HG02852 (cell line): Measurements from ENCODE around the gene ADGRV1.
"Not testable (repeated sequence)": the region's sequence is repeated elsewhere in the genome, so short reads cannot be mapped to it uniquely, and the experiment has no call there.

ENCODE experiments used
- ATAC-seq: cut with Tn5 transposase; IDR thresholded peaks from one replicate; pipeline ENCODE4 v1.9.1; 2021; ENCODE audit warnings: mild to moderate bottlenecking, moderate library complexity; ENCODE audit not compliant: unreplicated experiment

The ADGRV1 gene

DNA sequence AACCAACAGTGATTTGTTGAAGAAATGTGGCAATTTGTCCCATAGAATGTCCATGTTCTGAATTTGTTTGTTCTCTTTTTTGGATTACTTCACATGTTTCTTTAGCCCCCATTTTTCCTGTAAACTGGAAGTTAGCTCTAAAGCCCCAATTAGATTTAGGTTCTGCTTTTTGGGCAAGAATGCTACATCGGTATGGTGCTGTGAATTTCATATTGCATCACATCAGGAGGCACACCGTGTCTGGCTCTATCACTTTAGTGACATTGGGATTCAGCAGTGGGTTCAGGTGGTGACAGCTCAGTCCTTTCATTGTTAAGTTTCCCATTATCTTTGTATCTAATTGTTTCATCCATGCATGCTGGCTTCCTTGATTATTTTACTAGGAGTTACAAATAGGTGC lies 27.9 kb downstream of the ADGRV1 start:
- no peak for ATAC-seq

DNA sequence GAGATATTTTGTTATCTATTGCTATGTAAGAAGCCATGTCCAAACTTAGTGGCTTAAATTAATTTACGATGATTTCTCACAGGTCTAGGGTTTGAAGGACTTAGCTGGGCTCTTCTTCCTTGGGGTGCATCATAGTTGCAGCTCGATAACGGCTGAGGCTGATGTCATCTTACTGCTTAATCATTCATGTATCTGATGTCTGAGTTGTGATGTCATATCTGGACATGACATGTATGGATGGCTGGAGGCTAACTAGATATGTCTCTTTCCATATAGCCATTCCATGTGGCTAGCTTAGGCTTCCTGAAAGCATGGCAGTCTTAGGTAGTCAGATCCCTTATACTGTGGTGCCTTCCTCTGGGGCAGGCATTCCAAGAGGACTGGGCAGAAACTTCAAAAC lies 31.6 kb downstream of the ADGRV1 start:
- no peak for ATAC-seq

GRCh38 chr5:90593083-90593482 lies 34.5 kb downstream of the ADGRV1 start:
- not testable (repeated sequence) for ATAC-seq

GRCh38 chr5:90595766-90596165 lies 37.2 kb downstream of the ADGRV1 start:
- not testable (repeated sequence) for ATAC-seq

DNA sequence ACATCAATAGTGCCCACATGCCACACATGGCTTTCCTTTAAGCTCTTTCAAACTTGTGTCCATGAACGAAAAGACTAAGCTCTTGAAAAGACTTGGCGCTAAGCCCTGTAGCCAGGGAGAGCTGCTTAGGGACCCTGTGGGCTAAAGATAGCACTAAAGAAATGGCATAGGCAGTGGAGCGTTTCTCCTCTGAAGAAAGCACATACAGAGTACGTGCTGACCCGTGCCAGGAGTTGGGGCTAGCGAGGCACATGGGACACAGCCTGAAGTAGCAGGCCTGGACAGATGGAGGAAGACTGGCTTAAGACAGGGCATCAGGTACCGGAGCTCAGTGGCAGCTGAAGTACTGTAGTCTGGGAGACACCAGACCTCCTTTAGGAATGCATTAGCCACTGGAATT lies 39.7 kb downstream of the ADGRV1 start:
- no peak for ATAC-seq

- ATAC-seq = not testable (repeated sequence)
These were observed 41.7 kb downstream of the ADGRV1 start for GRCh38 chr5:90600307-90600706.

DNA sequence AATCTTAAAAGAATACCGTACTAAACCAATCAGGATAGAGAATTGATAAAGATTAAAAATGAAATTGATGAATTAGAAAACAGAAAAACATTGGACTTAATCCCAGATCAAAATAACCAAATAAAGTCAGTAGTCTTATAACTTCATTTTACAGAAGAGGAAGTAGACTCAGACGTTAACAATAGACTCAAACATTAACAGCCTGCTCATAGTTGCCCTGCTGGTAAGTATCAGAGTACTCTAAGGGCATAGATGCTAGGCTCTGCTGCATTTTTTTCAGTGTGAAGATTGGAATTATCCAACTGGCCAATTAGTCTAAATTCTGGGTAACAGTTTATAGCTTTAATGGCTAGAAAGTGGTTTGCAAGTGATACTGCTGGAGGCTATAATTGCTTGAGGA lies 42.9 kb downstream of the ADGRV1 start:
- no peak for ATAC-seq

- no peak for ATAC-seq
These were observed 44.1 kb downstream of the ADGRV1 start for GRCh38 chr5:90602681-90603080.

- no peak for ATAC-seq
These were observed 47.9 kb downstream of the ADGRV1 start for GRCh38 chr5:90606539-90606938.

- peak; percentile 98 for ATAC-seq
These were observed 54.3 kb downstream of the ADGRV1 start for GRCh38 chr5:90612919-90613318.

GRCh38 chr5:90613459-90613858 lies 54.9 kb downstream of the ADGRV1 start:
- ATAC-seq = peak; percentile 11

- no peak for ATAC-seq
These were observed 55.4 kb downstream of the ADGRV1 start for GRCh38 chr5:90613918-90614504.

- ATAC-seq = no peak
These were observed 56.8 kb downstream of the ADGRV1 start for GRCh38 chr5:90615355-90615754.

DNA sequence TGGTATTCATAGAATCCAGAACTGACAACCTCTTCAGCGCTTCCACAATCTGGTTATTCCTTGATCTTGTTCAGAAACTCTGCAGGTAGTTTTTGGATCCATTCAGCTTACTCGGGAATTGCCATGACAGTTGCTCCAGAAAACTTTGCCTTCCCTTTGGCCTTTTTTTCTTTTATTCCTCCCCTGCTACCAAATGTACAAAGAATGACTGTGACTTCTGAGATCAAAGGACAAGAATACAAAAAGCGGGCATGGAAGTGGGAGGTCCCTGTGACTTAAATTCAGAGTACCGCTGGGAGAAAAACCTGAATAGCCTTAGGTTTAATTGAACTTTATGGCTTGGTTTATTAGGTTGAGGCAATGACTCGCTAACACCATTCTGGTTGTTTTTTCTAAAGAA lies 59.5 kb downstream of the ADGRV1 start:
- ATAC-seq = no peak

DNA sequence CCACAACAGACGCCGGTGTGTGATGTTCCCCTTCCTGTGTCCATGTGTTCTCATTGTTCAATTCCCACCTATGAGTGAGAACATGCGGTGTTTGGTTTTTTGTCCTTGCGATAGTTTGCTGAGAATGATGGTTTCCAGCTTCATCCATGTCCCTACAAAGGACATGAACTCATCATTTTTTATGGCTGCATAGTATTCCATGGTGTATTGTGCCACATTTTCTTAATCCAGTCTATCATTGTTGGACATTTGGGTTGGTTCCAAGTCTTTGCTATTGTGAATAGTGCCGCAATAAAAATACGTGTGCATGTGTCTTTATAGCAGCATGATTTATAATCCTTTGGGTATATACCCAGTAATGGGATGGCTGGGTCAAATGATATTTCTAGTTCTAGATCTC lies 61.2 kb downstream of the ADGRV1 start:
- not testable (repeated sequence) for ATAC-seq

DNA sequence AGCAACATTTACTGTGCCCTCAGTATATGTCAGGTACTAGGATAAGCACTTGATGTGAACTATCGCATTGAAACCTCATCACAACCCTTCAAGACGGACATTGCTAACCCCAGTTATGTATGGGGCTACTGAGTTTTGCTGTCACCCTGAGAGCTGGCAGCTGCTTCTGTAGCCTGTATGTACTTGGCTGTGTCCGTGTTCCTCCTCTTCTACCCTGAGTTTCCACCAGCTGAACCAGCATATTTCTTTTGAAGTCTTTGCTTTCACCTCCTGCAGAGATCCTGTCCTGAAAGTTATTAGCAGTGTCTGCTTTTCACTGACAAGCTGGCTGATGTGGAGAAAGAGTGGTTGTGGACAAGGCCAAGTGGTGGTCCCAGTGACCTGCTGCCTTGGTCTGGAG lies 63.3 kb downstream of the ADGRV1 start:
- ATAC-seq = no peak

- no peak for ATAC-seq
These were observed 67.9 kb downstream of the ADGRV1 start for GRCh38 chr5:90626493-90626892.

DNA sequence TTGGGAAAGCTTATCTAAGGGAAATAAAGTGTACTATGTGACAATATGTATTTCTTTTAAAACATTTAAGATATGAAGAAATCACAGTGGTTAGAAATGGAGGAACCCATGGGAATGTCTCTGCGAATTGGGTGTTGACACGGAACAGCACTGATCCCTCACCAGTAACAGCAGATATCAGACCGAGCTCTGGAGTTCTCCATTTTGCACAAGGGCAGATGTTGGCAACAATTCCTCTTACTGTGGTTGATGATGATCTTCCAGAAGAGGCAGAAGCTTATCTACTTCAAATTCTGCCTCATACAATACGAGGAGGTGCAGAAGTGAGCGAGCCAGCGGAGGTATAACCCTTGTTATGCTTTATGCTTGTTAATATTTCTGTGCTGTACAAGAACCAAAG lies 69.9 kb downstream of the ADGRV1 start:
- no peak for ATAC-seq

GRCh38 chr5:90632791-90633190 lies 74.2 kb downstream of the ADGRV1 start:
- no peak for ATAC-seq

GRCh38 chr5:90636948-90637347 lies 78.4 kb downstream of the ADGRV1 start:
- no peak for ATAC-seq

GRCh38 chr5:90637731-90638130 lies 79.1 kb downstream of the ADGRV1 start:
- no peak for ATAC-seq

DNA sequence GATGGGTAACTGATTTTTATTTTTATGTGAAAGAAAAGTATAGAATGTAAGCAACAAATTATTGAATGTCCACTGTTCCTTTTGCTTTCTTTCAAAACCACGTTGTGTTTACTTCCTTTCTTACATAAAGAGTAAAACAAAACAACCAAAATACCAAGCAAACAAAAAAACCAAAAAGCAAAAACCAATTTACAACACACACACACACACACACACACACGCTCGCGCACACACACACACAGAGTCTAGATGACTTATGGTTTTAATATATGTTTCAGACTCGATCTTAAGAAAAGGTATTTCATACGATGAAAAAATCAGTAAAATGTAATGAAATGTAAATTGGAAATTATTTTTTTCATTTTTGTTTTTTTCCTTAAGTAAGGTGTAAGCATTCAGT lies 80.3 kb downstream of the ADGRV1 start:
- ATAC-seq = no peak

- ATAC-seq = no peak
These were observed 82.0 kb downstream of the ADGRV1 start for GRCh38 chr5:90640484-90641059.
